T47D (cell line): ENCODE data around the gene ASPA.

ENCODE experiments used
- DNase-seq, 2 experiments: peaks; one replicate each; pipeline versions ENCODE4 v3.0.0 to v3.0.0-alpha.2; 2011 to 2012; ENCODE audit warnings: low read depth in 1 of 2, low spot score in 1 of 2
- JUND ChIP-seq: IDR thresholded peaks from 2 replicates; pipeline ENCODE4 v1.6.1; 2012; ENCODE audit warnings: low read depth
- in situ Hi-C: cut with HindIII; loops from 2 replicates; pipeline ENCODE4 v1.10.0; 2016; ENCODE audit warnings: low sequenced_read_pairs, low pct_unique_long_range_greater_than_20kb

The ASPA gene

GRCh38 chr17:3482852-3483251 is 7.1 kb downstream of the ASPA start:
- DNase-seq = no peak
- TF ChIP-seq JUND = no peak
- in situ Hi-C loops = no loop called here

GRCh38 chr17:3485481-3486068 is 9.8 kb downstream of the ASPA start:
- DNase-seq = no peak
- TF ChIP-seq JUND = no peak
- in situ Hi-C loops = no loop called here

GRCh38 chr17:3497101-3497500 is 21.3 kb downstream of the ASPA start:
- TF ChIP-seq JUND = no peak
- DNase-seq = no peak
- in situ Hi-C loops = no loop called here

GRCh38 chr17:3501344-3501743 is 25.5 kb downstream of the ASPA start:
- in situ Hi-C loops = no loop called here
- no peak for DNase-seq
- no peak for TF ChIP-seq JUND

GRCh38 chr17:3502466-3502865 is 26.7 kb downstream of the ASPA start:
- no peak for DNase-seq
- in situ Hi-C loops = no loop called here
- no peak for TF ChIP-seq JUND

- in situ Hi-C loops = no loop called here
- no peak for DNase-seq
- no peak for TF ChIP-seq JUND
Measured at GRCh38 chr17:3503285-3503684, 27.5 kb downstream of the ASPA start.

- no peak for TF ChIP-seq JUND
- no peak for DNase-seq
- in situ Hi-C loops = no loop called here
Measured at GRCh38 chr17:3505008-3505407, 29.2 kb downstream of the ASPA start.

GRCh38 chr17:3506054-3506453 is 30.3 kb downstream of the ASPA start:
- TF ChIP-seq JUND = no peak
- in situ Hi-C loops = no loop called here
- DNase-seq = no peak

- no peak for TF ChIP-seq JUND
- DNase-seq = no peak
- in situ Hi-C loops = no loop called here
Measured at GRCh38 chr17:3507071-3507470, 31.3 kb downstream of the ASPA start.

- in situ Hi-C loops = no loop called here
- TF ChIP-seq JUND = no peak
- DNase-seq = no peak
Measured at GRCh38 chr17:3507869-3508268, 32.1 kb downstream of the ASPA start.

GRCh38 chr17:3510090-3510489 is 34.3 kb downstream of the ASPA start:
- TF ChIP-seq JUND = no peak
- DNase-seq = no peak
- in situ Hi-C loops = no loop called here

GRCh38 chr17:3511852-3512504 is 36.2 kb downstream of the ASPA start:
- TF ChIP-seq JUND = no peak
- in situ Hi-C loops = no loop called here
- no peak for DNase-seq

GRCh38 chr17:3512505-3513171 is 36.8 kb downstream of the ASPA start:
- in situ Hi-C loops = no loop called here
- TF ChIP-seq JUND = no peak
- no peak for DNase-seq
